Naive thymus-derived CD4-positive, alpha-beta T cell (primary cell): Measurements from ENCODE around the gene EYA3. TPM values are rescaled to one million over a fixed set of nuclear protein-coding genes. Genes with fewer than 3 reads are reported as not detected.

Source experiments
- ATAC-seq: fragments of 150-1000 bp; cut with Tn5 transposase; 2 replicates; pipeline ENCODE4 v1.10.0; 2021; ENCODE audit warnings: mild to moderate bottlenecking, moderate library complexity
- CTCF ChIA-PET: fragments of 350-600 bp; sonication (Branson Sonifier 250); formaldehyde crosslinking; loops from one replicate; lab custom pipeline; 2021; ENCODE audit warnings: antibody characterized with exemption; lab: Charles Lee
- POLR2A ChIA-PET: fragments of 350-600 bp; sonication (Branson Sonifier 250); formaldehyde crosslinking; loops from one replicate; lab custom pipeline; 2021; ENCODE audit warnings: antibody characterized with exemption, inconsistent platforms; lab: Charles Lee
- DNase-seq, 9 donors: peaks; one replicate each; pipeline versions ENCODE4 v3.0.0 to v3.0.0-alpha.2; 2020 to 2022; ENCODE audit warnings: mixed read lengths in 1 of 9
- H3K27ac ChIP-seq: one replicate; pipeline ENCODE4 v1.7.0; 2013; ENCODE audit warnings: mild to moderate bottlenecking, low read depth, low read length, moderate library complexity
- H3K27me3 ChIP-seq, 2 donors: one replicate each; pipeline ENCODE4 v1.7.0; 2013; ENCODE audit warnings: low read length in 2 of 2, mild to moderate bottlenecking in 2 of 2, moderate library complexity in 2 of 2; ENCODE audit not compliant: control insufficient read depth in 2 of 2, insufficient read depth in 2 of 2
- H3K36me3 ChIP-seq, 3 experiments: 1 replicate in 2 of 3; 2 replicates in 1 of 3; pipeline ENCODE4 v1.7.0; 2013; ENCODE audit warnings: low read length in 3 of 3, mild to moderate bottlenecking in 3 of 3, moderate library complexity in 1 of 3; ENCODE audit not compliant: insufficient read depth in 3 of 3, control insufficient read depth in 2 of 3
- H3K4me1 ChIP-seq, 2 donors: one replicate each; pipeline ENCODE4 v1.7.0; 2013; ENCODE audit warnings: low read length in 2 of 2, mild to moderate bottlenecking in 2 of 2, moderate library complexity in 1 of 2; ENCODE audit not compliant: control insufficient read depth in 2 of 2, insufficient read depth in 2 of 2
- H3K4me3 ChIP-seq: 2 replicates; pipeline ENCODE4 v1.7.0; 2013; ENCODE audit warnings: mild to moderate bottlenecking, low read length
- H3K9me3 ChIP-seq, 3 experiments: 1 replicate in 2 of 3; 2 replicates in 1 of 3; pipeline ENCODE4 v1.7.0; 2013; ENCODE audit warnings: low read length in 3 of 3; ENCODE audit not compliant: control insufficient read depth in 2 of 3
- H3K27ac Mint-ChIP-seq, 9 donors: one replicate each; pipeline ENCODE4 v1.8.0; 2020 to 2022; ENCODE audit warnings: mixed read lengths in 9 of 9, mild to moderate bottlenecking in 8 of 9, moderate library complexity in 5 of 9, inconsistent platforms in 2 of 9
- H3K27me3 Mint-ChIP-seq, 5 donors: one replicate each; pipeline ENCODE4 v1.8.0; 2021 to 2022; ENCODE audit warnings: mixed read lengths in 5 of 5, mild to moderate bottlenecking in 1 of 5
- H3K36me3 Mint-ChIP-seq, 5 donors: one replicate each; pipeline ENCODE4 v1.8.0; 2020 to 2022; ENCODE audit warnings: mixed read lengths in 5 of 5, mild to moderate bottlenecking in 3 of 5, inconsistent platforms in 1 of 5
- H3K4me1 Mint-ChIP-seq, 7 donors: one replicate each; pipeline ENCODE4 v1.8.0; 2020 to 2022; ENCODE audit warnings: mixed read lengths in 7 of 7, mild to moderate bottlenecking in 3 of 7, inconsistent platforms in 1 of 7
- H3K4me3 Mint-ChIP-seq, 10 donors: one replicate each; pipeline ENCODE4 v1.8.0; 2020 to 2022; ENCODE audit warnings: mild to moderate bottlenecking in 10 of 10, mixed read lengths in 10 of 10, moderate library complexity in 6 of 10, inconsistent platforms in 2 of 10
- H3K9me3 Mint-ChIP-seq, 11 donors: one replicate each; pipeline ENCODE4 v1.8.0; 2020 to 2022; ENCODE audit warnings: mixed read lengths in 11 of 11, mild to moderate bottlenecking in 4 of 11, inconsistent platforms in 1 of 11, moderate library complexity in 1 of 11
- intact Hi-C, 2 donors: fragments of 100-400 bp; cut with micrococcal nuclease; formaldehyde crosslinking; loops; one replicate each; pipeline ENCODE4 v1.15.1; 2023
- polyA plus RNA-seq, 2 donors: library from polyadenylated mRNA; unstranded; fragments of 300-500 nt; fragmentation: Illumina TruSeq; gene quantifications; one replicate each; pipeline ENCODE4 v1.2.3, GENCODE V29; 2021
- total RNA-seq, 6 experiments: library from RNA in 5 of 6; stranded (reverse) in 5 of 6; gene quantifications; 1 replicate in 5 of 6; 2 replicates in 1 of 6; pipeline ENCODE4 v1.2.3 and lab custom pipeline; 2021 to 2026

Gene EYA3
- total and polyA plus RNA-seq, 7 experiments from 2014 or later, result 4.9 to 31.7 (median 18.6) TPM

- CTCF ChIA-PET, result interaction anchor here (2.8 kb wide), 1 partner anchor 10 kb away, joined by 12 read pairs; no protein-coding TSS in a partner anchor
- no peak overlapping the region for H3K4me3 Mint-ChIP-seq
- H3K36me3 Mint-ChIP-seq, result peaks cover 0 to 1% (median 0%) of the 10 kb centered on the region in 5 donors
- Histone ChIP-seq H3K36me3 (no peaks in the 10 kb centered on the region), H3K4me1 (no peaks in the 10 kb centered on the region), H3K9me3 (no peaks in the 10 kb centered on the region), H3K27ac (no peak overlapping the region), H3K4me3 (no peak overlapping the region), H3K27me3 (no peaks in the 10 kb centered on the region)
- ATAC-seq (no peak), DNase-seq (no peak)
- H3K27me3 Mint-ChIP-seq, result peaks cover 0 to 10% (median 0%) of the 10 kb centered on the region in 5 donors
- H3K4me1 Mint-ChIP-seq, result no peaks in the 10 kb centered on the region
- intact Hi-C loops, result no loop called here
- POLR2A ChIA-PET, result interaction anchor here (0.7 to 2.0 kb wide), 3 partner anchors 9 to 52 kb away, joined by 3 to 6 read pairs (median 4); no protein-coding TSS in a partner anchor
- H3K27ac Mint-ChIP-seq, result peak overlapping the region in 1 of 9 donors; percentile 46
- no peaks in the 10 kb centered on the region for H3K9me3 Mint-ChIP-seq
Measured at GRCh38 chr1:27951396-27951795, 137.0 kb downstream of the EYA3 start.

GRCh38 chr1:27949027-27949426 lies 139.4 kb downstream of the EYA3 start:
- Histone ChIP-seq H3K4me3 (no peak overlapping the region), H3K9me3 (no peaks in the 10 kb centered on the region), H3K27me3 (no peaks in the 10 kb centered on the region), H3K36me3 (no peaks in the 10 kb centered on the region), H3K27ac (no peak overlapping the region), H3K4me1 (peaks cover 3 to 5% of the 10 kb centered on the region in 2 donors)
- Mint-ChIP-seq H3K9me3 (no peaks in the 10 kb centered on the region), H3K36me3 (peaks cover 0 to 1% (median 0%) of the 10 kb centered on the region in 5 donors), H3K27ac (peak overlapping the region in 1 of 9 donors; percentile 43), H3K4me3 (no peak overlapping the region), H3K4me1 (peaks cover 2 to 15% (median 6%) of the 10 kb centered on the region in 7 donors), H3K27me3 (peaks cover 0 to 3% (median 0%) of the 10 kb centered on the region in 5 donors)
- ChIA-PET CTCF (interaction anchor here (0.9 to 1.1 kb wide), 2 partner anchors 9 to 30 kb away, joined by 3 to 4 read pairs; no protein-coding TSS in a partner anchor), POLR2A (interaction anchor here (1.3 kb wide), 1 partner anchor 10 kb away, joined by 3 read pairs; no protein-coding TSS in a partner anchor)
- no peak for DNase-seq
- ATAC-seq, result no peak
- intact Hi-C loops, result no loop called here

- H3K4me3 ChIP-seq, result no peak overlapping the region
- Mint-ChIP-seq H3K27ac (peak overlapping the region in 7 of 9 donors; percentile 44 to 97 (median 60)), H3K9me3 (no peaks in the 10 kb centered on the region), H3K4me3 (no peak overlapping the region), H3K27me3 (peaks cover 0 to 1% (median 0%) of the 10 kb centered on the region in 5 donors), H3K36me3 (no peaks in the 10 kb centered on the region), H3K4me1 (peaks cover 26 to 48% (median 41%) of the 10 kb centered on the region in 7 donors)
- no peaks in the 10 kb centered on the region for H3K27me3 ChIP-seq
- intact Hi-C loops, result no loop called here
- H3K36me3 ChIP-seq, result no peaks in the 10 kb centered on the region
- ChIA-PET CTCF (interaction anchor here (1.2 to 8.1 kb wide), 3 partner anchors 14 to 87 kb away, joined by 4 to 110 read pairs (median 10); no protein-coding TSS in a partner anchor), POLR2A (interaction anchor here (0.5 to 4.4 kb wide), 6 partner anchors 12 to 144 kb away, joined by 3 to 32 read pairs (median 4); partner anchors contain the start of genes THEMIS2 and XKR8)
- H3K27ac ChIP-seq, result no peak overlapping the region
- DNase-seq (no peak), ATAC-seq (no peak)
- H3K4me1 ChIP-seq, result peaks cover 9 to 27% of the 10 kb centered on the region in 2 donors
- H3K9me3 ChIP-seq, result no peaks in the 10 kb centered on the region
Measured at GRCh38 chr1:27945020-27945419, 143.4 kb downstream of the EYA3 start.

- Histone ChIP-seq H3K27me3 (no peaks in the 10 kb centered on the region), H3K36me3 (no peaks in the 10 kb centered on the region), H3K4me3 (no peak overlapping the region), H3K4me1 (peaks cover 9 to 30% of the 10 kb centered on the region in 2 donors), H3K9me3 (no peaks in the 10 kb centered on the region), H3K27ac (no peak overlapping the region)
- no peak for ATAC-seq
- H3K9me3 Mint-ChIP-seq, result no peaks in the 10 kb centered on the region
- ChIA-PET POLR2A (interaction anchor here (0.6 to 2.2 kb wide), 4 partner anchors 18 to 800 kb away, joined by 3 to 14 read pairs (median 3); partner anchors contain the start of gene XKR8), CTCF (interaction anchor here (0.6 to 8.1 kb wide), 6 partner anchors 9 to 152 kb away, joined by 3 to 110 read pairs (median 6); no protein-coding TSS in a partner anchor)
- no peaks in the 10 kb centered on the region for H3K27me3 Mint-ChIP-seq
- intact Hi-C loops, result loop anchor here (2.0 kb wide), 2 partner anchors 17 to 149 kb away; partner anchors contain the start of gene XKR8 (in 1 of the 2)
- H3K4me3 Mint-ChIP-seq, result no peak overlapping the region
- peaks cover 27 to 50% (median 42%) of the 10 kb centered on the region in 7 donors for H3K4me1 Mint-ChIP-seq
- DNase-seq, result no peak
- H3K36me3 Mint-ChIP-seq, result no peaks in the 10 kb centered on the region
- peak overlapping the region; percentile 32 to 97 (median 89) for H3K27ac Mint-ChIP-seq
Measured at GRCh38 chr1:27941671-27942540, 146.5 kb downstream of the EYA3 start.

GRCh38 chr1:27940870-27941560 lies 147.4 kb downstream of the EYA3 start:
- Histone ChIP-seq H3K9me3 (no peaks in the 10 kb centered on the region), H3K36me3 (no peaks in the 10 kb centered on the region), H3K27ac (peak overlapping the region; percentile 42), H3K27me3 (no peaks in the 10 kb centered on the region), H3K4me3 (no peak overlapping the region), H3K4me1 (peaks cover 9 to 30% of the 10 kb centered on the region in 2 donors)
- intact Hi-C loops, result loop anchor here (1.0 to 2.0 kb wide), 4 partner anchors 18 to 150 kb away; partner anchors contain the start of gene XKR8 (in 1 of the 2)
- ChIA-PET CTCF (interaction anchor here (0.5 to 8.1 kb wide), 20 partner anchors 8 to 477 kb away, joined by 3 to 110 read pairs (median 4); partner anchors contain the start of gene XKR8), POLR2A (interaction anchor here (0.6 to 2.2 kb wide), 8 partner anchors 9 to 51 kb away, joined by 3 to 14 read pairs (median 4); partner anchors contain the start of gene XKR8)
- Mint-ChIP-seq H3K9me3 (no peaks in the 10 kb centered on the region), H3K36me3 (no peaks in the 10 kb centered on the region), H3K27ac (peak overlapping the region; percentile 35 to 97 (median 90)), H3K27me3 (peaks cover 0 to under 1% (median 0%) of the 10 kb centered on the region in 5 donors), H3K4me3 (no peak overlapping the region), H3K4me1 (peaks cover 27 to 50% (median 43%) of the 10 kb centered on the region in 7 donors)
- ATAC-seq (no peak), DNase-seq (no peak)
